Endometrial microvascular endothelial cells (primary cell): Measurements from ENCODE around the gene DPP7. TPM values are rescaled to one million over a fixed set of nuclear protein-coding genes. Genes with fewer than 3 reads are reported as not detected.
"Not testable (repeated sequence)": the region's sequence is repeated elsewhere in the genome, so short reads cannot be mapped to it uniquely, and the experiment has no call there.

Experiments
- in situ Hi-C: cut with HindIII; loops from 2 replicates; pipeline ENCODE4 v1.10.0; 2017; ENCODE audit warnings: low sequenced_read_pairs, low pct_unique_long_range_greater_than_20kb; ENCODE audit errors: inconsistent ontology term
- total RNA-seq: library from RNA; depleted of rRNA; stranded (reverse); fragments of >200 nt; gene quantifications from one replicate; pipeline ENCODE4 v1.2.3, GENCODE V29; 2015; ENCODE audit errors: inconsistent ontology term

The DPP7 gene
- total RNA-seq, 1 donor from 2014 or later: 99.2 TPM

- in situ Hi-C loops: no loop called here
Observed at GRCh38 chr9:137136881-137137607, 22.5 kb upstream of the DPP7 start.

GRCh38 chr9:137136261-137136880 lies 21.8 kb upstream of the DPP7 start:
- in situ Hi-C loops: no loop called here

- in situ Hi-C loops: not testable (repeated sequence)
Observed at GRCh38 chr9:137135154-137135553, 20.6 kb upstream of the DPP7 start.

GRCh38 chr9:137134191-137134590 lies 19.7 kb upstream of the DPP7 start:
- in situ Hi-C loops: no loop called here

- in situ Hi-C loops: no loop called here
Observed at GRCh38 chr9:137130176-137130755, 15.7 kb upstream of the DPP7 start.

GRCh38 chr9:137129456-137130175 lies 15.1 kb upstream of the DPP7 start:
- in situ Hi-C loops: no loop called here

GRCh38 chr9:137128862-137129455 lies 14.4 kb upstream of the DPP7 start:
- in situ Hi-C loops: no loop called here

- in situ Hi-C loops: no loop called here
Observed at GRCh38 chr9:137128158-137128861, 13.8 kb upstream of the DPP7 start.

GRCh38 chr9:137127301-137128157 lies 13.0 kb upstream of the DPP7 start:
- in situ Hi-C loops: no loop called here

GRCh38 chr9:137126786-137127185 lies 12.3 kb upstream of the DPP7 start:
- in situ Hi-C loops: no loop called here

- in situ Hi-C loops: not testable (repeated sequence)
Observed at GRCh38 chr9:137123952-137124462, 9.5 kb upstream of the DPP7 start.

- in situ Hi-C loops: no loop called here
Observed at GRCh38 chr9:137123468-137123837, 8.9 kb upstream of the DPP7 start.

- in situ Hi-C loops: not testable (repeated sequence)
Observed at GRCh38 chr9:137122796-137123467, 8.4 kb upstream of the DPP7 start.

- in situ Hi-C loops: not testable (repeated sequence)
Observed at GRCh38 chr9:137121927-137122795, 7.6 kb upstream of the DPP7 start.

GRCh38 chr9:137118092-137118603 lies 3.6 kb upstream of the DPP7 start:
- in situ Hi-C loops: not testable (repeated sequence)

- in situ Hi-C loops: no loop called here
Observed at GRCh38 chr9:137117269-137117731, 2.8 kb upstream of the DPP7 start.
